ACC112 (cell line): ENCODE data around the gene SLMAP.
"Not testable (repeated sequence)": the region's sequence is repeated elsewhere in the genome, so short reads cannot be mapped to it uniquely, and the experiment has no call there.

Source experiments
- H2AFZ ChIP-seq: fragments of 200-600 bp; sonication (generic); one replicate; pipeline ENCODE4 v1.6.0; 2017; ENCODE audit warnings: antibody characterized with exemption, low read length; ENCODE audit not compliant: unreplicated experiment
- H3K27ac ChIP-seq: fragments of 200-600 bp; sonication (generic); 2 replicates; pipeline ENCODE4 v1.5.1; 2014; ENCODE audit warnings: low read depth, mild to moderate bottlenecking, antibody characterized with exemption, low read length, moderate library complexity
- H3K27me3 ChIP-seq: fragments of 200-600 bp; sonication (generic); 2 replicates; pipeline ENCODE4 v1.6.1; 2014; ENCODE audit warnings: mild to moderate bottlenecking, antibody characterized with exemption, low read length, moderate library complexity, mixed read lengths; ENCODE audit not compliant: insufficient read depth
- H3K36me3 ChIP-seq: fragments of 200-600 bp; sonication (generic); 2 replicates; pipeline ENCODE4 v1.6.1; 2016; ENCODE audit warnings: mild to moderate bottlenecking, antibody characterized with exemption, low read length, moderate library complexity, mixed read lengths; ENCODE audit not compliant: insufficient read depth
- H3K4me1 ChIP-seq: fragments of 200-600 bp; sonication (generic); one replicate; pipeline ENCODE4 v1.6.1; 2016; ENCODE audit warnings: low read length, mixed read lengths; ENCODE audit not compliant: insufficient read depth, unreplicated experiment, control insufficient read depth
- H3K4me3 ChIP-seq: fragments of 200-600 bp; sonication (generic); 2 replicates; pipeline ENCODE4 v1.5.1; 2014; ENCODE audit warnings: mild to moderate bottlenecking, low read depth, low read length
- H3K79me2 ChIP-seq: fragments of 200-600 bp; sonication (generic); one replicate; pipeline ENCODE4 v1.6.0; 2016; ENCODE audit warnings: low read length; ENCODE audit not compliant: control insufficient read depth, unreplicated experiment, insufficient read depth

Gene SLMAP

GRCh38 chr3:57876632-57877031, 120.5 kb downstream of the SLMAP start:
- H3K27ac ChIP-seq: no peak overlapping the region
- H3K79me2 ChIP-seq: no peaks in the 10 kb centered on the region
- H2AFZ ChIP-seq: no peak overlapping the region
- H3K4me3 ChIP-seq: no peak overlapping the region
- H3K27me3 ChIP-seq: no peaks in the 10 kb centered on the region
- no peaks in the 10 kb centered on the region for H3K4me1 ChIP-seq
- no peaks in the 10 kb centered on the region for H3K36me3 ChIP-seq

- Histone ChIP-seq H3K4me1 (no peaks in the 10 kb centered on the region), H3K79me2 (no peaks in the 10 kb centered on the region), H2AFZ (no peak overlapping the region), H3K27ac (no peak overlapping the region), H3K36me3 (no peaks in the 10 kb centered on the region), H3K27me3 (no peaks in the 10 kb centered on the region), H3K4me3 (no peak overlapping the region)
Measured at GRCh38 chr3:57877116-57877515, 121.0 kb downstream of the SLMAP start.

GRCh38 chr3:57884436-57884835, 128.3 kb downstream of the SLMAP start:
- H3K79me2 ChIP-seq, H3K27ac ChIP-seq, H2AFZ ChIP-seq, H3K4me1 ChIP-seq, H3K27me3 ChIP-seq, H3K36me3 ChIP-seq, H3K4me3 ChIP-seq: not testable (repeated sequence)

- Histone ChIP-seq H3K36me3 (no peaks in the 10 kb centered on the region; the same call in 1 of the 2 replicates), H3K4me1 (no peaks in the 10 kb centered on the region), H3K79me2 (no peaks in the 10 kb centered on the region), H3K27me3 (no peaks in the 10 kb centered on the region), H3K27ac (no peak overlapping the region), H3K4me3 (no peak overlapping the region), H2AFZ (no peak overlapping the region)
Measured at GRCh38 chr3:57889807-57890206, 133.7 kb downstream of the SLMAP start.

- Histone ChIP-seq H3K36me3 (no peaks in the 10 kb centered on the region; the same call in 1 of the 2 replicates), H2AFZ (no peak overlapping the region), H3K27me3 (no peaks in the 10 kb centered on the region), H3K79me2 (no peaks in the 10 kb centered on the region), H3K4me3 (no peak overlapping the region), H3K27ac (no peak overlapping the region), H3K4me1 (no peaks in the 10 kb centered on the region)
Measured at GRCh38 chr3:57890874-57891273, 134.8 kb downstream of the SLMAP start.

- Histone ChIP-seq H2AFZ (no peak overlapping the region), H3K79me2 (no peaks in the 10 kb centered on the region), H3K36me3 (no peaks in the 10 kb centered on the region; the same call in none of the 2 replicates), H3K27ac (no peak overlapping the region), H3K4me1 (no peaks in the 10 kb centered on the region), H3K27me3 (no peaks in the 10 kb centered on the region), H3K4me3 (no peak overlapping the region)
Measured at GRCh38 chr3:57892423-57892822, 136.3 kb downstream of the SLMAP start.

GRCh38 chr3:57893156-57893555, 137.0 kb downstream of the SLMAP start:
- no peaks in the 10 kb centered on the region for H3K4me1 ChIP-seq
- no peaks in the 10 kb centered on the region for H3K27me3 ChIP-seq
- H3K27ac ChIP-seq: no peak overlapping the region
- no peaks in the 10 kb centered on the region; the same call in none of the 2 replicates for H3K36me3 ChIP-seq
- no peak overlapping the region for H2AFZ ChIP-seq
- H3K4me3 ChIP-seq: no peak overlapping the region
- H3K79me2 ChIP-seq: no peaks in the 10 kb centered on the region

GRCh38 chr3:57893668-57894067, 137.6 kb downstream of the SLMAP start:
- no peaks in the 10 kb centered on the region for H3K79me2 ChIP-seq
- H2AFZ ChIP-seq: no peak overlapping the region
- no peaks in the 10 kb centered on the region for H3K4me1 ChIP-seq
- no peak overlapping the region for H3K4me3 ChIP-seq
- H3K27ac ChIP-seq: no peak overlapping the region
- H3K27me3 ChIP-seq: no peaks in the 10 kb centered on the region
- H3K36me3 ChIP-seq: no peaks in the 10 kb centered on the region; the same call in none of the 2 replicates

GRCh38 chr3:57896031-57896430, 139.9 kb downstream of the SLMAP start:
- Histone ChIP-seq H3K79me2 (no peaks in the 10 kb centered on the region), H3K4me3 (no peak overlapping the region), H3K27ac (no peak overlapping the region), H2AFZ (no peak overlapping the region), H3K27me3 (no peaks in the 10 kb centered on the region), H3K4me1 (no peaks in the 10 kb centered on the region), H3K36me3 (no peaks in the 10 kb centered on the region; the same call in none of the 2 replicates)

GRCh38 chr3:57896691-57897090, 140.6 kb downstream of the SLMAP start:
- no peaks in the 10 kb centered on the region; the same call in none of the 2 replicates for H3K36me3 ChIP-seq
- H3K4me3 ChIP-seq: no peak overlapping the region
- H3K4me1 ChIP-seq: no peaks in the 10 kb centered on the region
- H3K79me2 ChIP-seq: no peaks in the 10 kb centered on the region
- no peak overlapping the region for H3K27ac ChIP-seq
- H2AFZ ChIP-seq: no peak overlapping the region
- no peaks in the 10 kb centered on the region for H3K27me3 ChIP-seq

GRCh38 chr3:57900786-57901185, 144.7 kb downstream of the SLMAP start:
- Histone ChIP-seq H3K4me3 (no peak overlapping the region), H2AFZ (no peak overlapping the region), H3K27me3 (no peaks in the 10 kb centered on the region), H3K79me2 (no peaks in the 10 kb centered on the region), H3K36me3 (peaks cover 4% of the 10 kb centered on the region; the same call in 1 of the 2 replicates), H3K4me1 (no peaks in the 10 kb centered on the region), H3K27ac (no peak overlapping the region)
